K562 (cell line): ENCODE results near the gene GCN1. TPM values are rescaled to one million over a fixed set of nuclear protein-coding genes. Genes with fewer than 3 reads are reported as not detected.

ENCODE experiments used
- BCL6 ChIP-seq: fragments of 250-450 bp; sonication (Bioruptor Pico); IDR thresholded peaks from 2 replicates; pipeline ENCODE4 v1.4.0; 2020
- CTCF ChIP-seq, 3 experiments: IDR thresholded peaks in 2 of 3; conservative IDR thresholded peaks in 1 of 3; 2 replicates each; pipeline ENCODE4 v1.5.1; 2011 to 2012; ENCODE audit warnings: low read length in 3 of 3, mild to moderate bottlenecking in 3 of 3, control low read depth in 2 of 3, improper control_type of control experiment in 1 of 3, inconsistent platforms in 1 of 3, low read depth in 1 of 3, mixed read lengths in 1 of 3, moderate library complexity in 1 of 3; ENCODE audit not compliant: insufficient read depth in 2 of 3
- HDAC2 ChIP-seq: fragments of 450-650 bp; IDR thresholded peaks from 2 replicates; pipeline ENCODE4 v1.6.1; 2016; ENCODE audit warnings: mild to moderate bottlenecking
- L3MBTL2 ChIP-seq: fragments of 450-650 bp; IDR thresholded peaks from 2 replicates; pipeline ENCODE4 v1.6.1; 2016; ENCODE audit warnings: mild to moderate bottlenecking, moderate library complexity
- LCOR ChIP-seq: sonication (generic); formaldehyde crosslinking; IDR thresholded peaks from 2 replicates; pipeline ENCODE4 v1.8.0; 2022; ENCODE audit warnings: mild to moderate bottlenecking, missing genetic modification reagents
- NFYB ChIP-seq: IDR thresholded peaks from 2 replicates; pipeline ENCODE4 v1.6.1; 2011; ENCODE audit warnings: mild to moderate bottlenecking, moderate library complexity; ENCODE audit not compliant: insufficient read length; ENCODE audit errors: extremely low read depth
- POLR3G ChIP-seq: IDR thresholded peaks from 2 replicates; pipeline ENCODE4 v1.6.1; 2011; ENCODE audit not compliant: insufficient read length, insufficient replicate concordance; ENCODE audit errors: extremely low read depth
- RBM25 ChIP-seq: fragments of 200-400 bp; formaldehyde crosslinking; IDR thresholded peaks from 2 replicates; pipeline ENCODE4 v1.6.1; 2018; ENCODE audit warnings: low read length, low read depth, moderate library complexity; ENCODE audit not compliant: severe bottlenecking
- RBM34 ChIP-seq: fragments of 200-400 bp; formaldehyde crosslinking; IDR thresholded peaks from 2 replicates; pipeline ENCODE4 v1.6.1; 2018; ENCODE audit warnings: low read length, borderline replicate concordance; ENCODE audit not compliant: insufficient read depth
- TGIF2 ChIP-seq: sonication (generic); formaldehyde crosslinking; IDR thresholded peaks from 2 replicates; pipeline ENCODE4 v1.8.1; 2022; ENCODE audit warnings: mild to moderate bottlenecking, missing genetic modification reagents, moderate library complexity
- TRIM25 ChIP-seq: fragments of 450-650 bp; IDR thresholded peaks from 2 replicates; pipeline ENCODE4 v1.7.0; 2016; ENCODE audit warnings: borderline replicate concordance
- ZBTB5 ChIP-seq: fragments of 450-650 bp; IDR thresholded peaks from 2 replicates; pipeline ENCODE4 v1.6.1; 2017; ENCODE audit warnings: antibody characterized with exemption
- ZNF408 ChIP-seq: fragments of 250-450 bp; sonication (Bioruptor Pico); IDR thresholded peaks from 2 replicates; pipeline ENCODE4 v1.4.0; 2020; ENCODE audit warnings: low read depth, mild to moderate bottlenecking, moderate library complexity
- ZNF780A ChIP-seq: fragments of 250-450 bp; sonication (Bioruptor Pico); IDR thresholded peaks from 2 replicates; pipeline ENCODE4 v1.5.0; 2021; ENCODE audit warnings: mild to moderate bottlenecking
- polyA plus RNA-seq, 8 experiments: library from polyadenylated mRNA; depleted of rRNA in 4 of 8; stranded (reverse) in 5 of 8; unstranded in 3 of 8; fragments of >200 nt; fragmentation: Nextera tagmentation in 2 of 8; fragmentation: Illumina TruSeq in 1 of 8; extraction: Ambion mirVana in 2 of 8; extraction: Trizol in 1 of 8; gene quantifications; 2 replicates each; pipeline versions ENCODE4 v1.2.1 to v1.2.3, GENCODE V29; 2011 to 2014; ENCODE audit warnings: inconsistent platforms in 1 of 8, missing spikeins in 1 of 8
- total RNA-seq, 7 experiments: library from RNA; depleted of rRNA in 6 of 7; stranded (reverse); fragments of >200 nt in 6 of 7; fragmentation: Illumina TruSeq in 2 of 7; extraction: Trizol in 2 of 7; gene quantifications; 2 replicates each; pipeline versions ENCODE4 v1.2.1 to v1.2.3, GENCODE V29; 2011 to 2021; ENCODE audit warnings: low replicate concordance in 1 of 7

The GCN1 gene
- total and polyA plus RNA-seq, 9 of the 15 experiments (the other 6 are each of a cell fraction or from before 2014, with no cell fraction given), result 11.9 to 190 (median 51.7) TPM

- TF ChIP-seq ZBTB5, result 0 out of 2 replicates have a peak, but pooled peaks have one; percentile 28
- TF ChIP-seq ZNF408 (CRISPR knock-in tag), result no peak
- peak; percentile 95 for TF ChIP-seq LCOR
- no peak for TF ChIP-seq NFYB
- TF ChIP-seq RBM34, result no peak
- TF ChIP-seq L3MBTL2, result peak; percentile 92
- no peak for TF ChIP-seq ZNF780A (CRISPR knock-in tag)
- no peak for TF ChIP-seq TGIF2 (CRISPR knock-in tag)
- TF ChIP-seq CTCF (IDR thresholded peaks at IDR 0.05 in 2 of 3, conservative IDR thresholded peaks at IDR 0.05 in 1 of 3; ENCODE audit: insufficient read depth in 2 of 3, low read depth in 1 of 3, low read length in 3 of 3), result no peak
- no peak for TF ChIP-seq POLR3G
- TF ChIP-seq HDAC2, result peak; percentile 100
- no peak for TF ChIP-seq BCL6 (CRISPR knock-in tag)
- TF ChIP-seq RBM25, result no peak
- no peak for TF ChIP-seq TRIM25
These were observed 47.8 kb upstream of the GCN1 start (continued) for GRCh38 chr12:120242275-120242799.
